ENCODE data around the gene FKTN.

FKTN gene

GRCh38 chr9:105679257-105680022, 121.5 kb downstream of the FKTN start:
- DNase-seq = no peak

DNA sequence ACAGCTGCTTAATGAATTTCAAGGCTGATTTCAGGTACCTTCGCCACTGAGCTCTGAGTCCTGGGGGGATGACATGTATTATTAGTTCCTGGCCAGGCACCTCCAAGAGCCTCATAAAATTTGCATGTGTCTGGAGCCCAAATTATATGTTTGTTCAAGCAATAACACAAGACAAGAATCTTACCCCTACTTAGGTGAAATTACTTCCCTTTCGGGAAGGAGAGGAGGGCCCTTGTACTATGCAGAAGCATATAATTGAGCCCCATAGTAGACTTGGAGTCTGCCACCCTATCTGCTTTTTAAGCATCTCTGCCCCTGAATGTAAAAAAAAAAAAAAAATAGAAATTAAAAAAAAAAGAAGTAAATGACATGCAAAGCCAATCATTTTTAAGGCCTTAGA, 123.4 kb downstream of the FKTN start:
- no peak for DNase-seq

DNA sequence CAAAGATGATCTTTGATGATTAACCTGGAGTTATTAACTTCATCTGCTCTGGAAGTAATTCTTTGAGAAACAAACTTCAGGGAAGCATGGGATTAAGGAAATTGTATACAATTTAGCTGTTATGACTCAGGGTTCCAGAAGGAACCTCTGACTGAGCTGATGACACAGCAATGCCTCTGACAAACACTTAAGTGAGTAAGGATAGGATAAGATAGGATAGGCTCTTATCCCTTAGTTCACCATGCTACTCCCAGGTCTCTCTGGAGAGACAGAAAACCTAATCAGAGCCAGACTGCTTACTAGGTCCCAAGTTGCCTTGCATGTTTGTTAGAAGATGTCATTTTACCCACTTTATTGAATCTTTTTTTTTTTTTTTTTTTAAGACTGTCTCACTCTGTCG, 123.8 kb downstream of the FKTN start:
- no peak for DNase-seq

GRCh38 chr9:105683688-105684275, 125.9 kb downstream of the FKTN start:
- no peak for DNase-seq

- DNase-seq = no peak
Observed at GRCh38 chr9:105686936-105687335, 129.0 kb downstream of the FKTN start.
